Liver (tissue), 2 donors: Measurements from ENCODE around the gene ACTR2.

ENCODE experiments used
- CTCF ChIP-seq: fragments of 150-350 bp; IDR thresholded peaks from 2 replicates; pipeline ENCODE4 v1.5.1; 2017; ENCODE audit warnings: improper control_type of control experiment, low read depth, low read length; ENCODE audit not compliant: missing input control
- TF ChIP-seq, protein P1 (sequence below): IDR thresholded peaks from 2 replicates; pipeline ENCODE4 v1.6.1; 2016; ENCODE audit warnings: antibody characterized with exemption
- donor health status: healthy.

GRCh38 chr2:65213035-65213434 lies 14.6 kb upstream of the ACTR2 start:
- TF ChIP-seq, protein P1, sequence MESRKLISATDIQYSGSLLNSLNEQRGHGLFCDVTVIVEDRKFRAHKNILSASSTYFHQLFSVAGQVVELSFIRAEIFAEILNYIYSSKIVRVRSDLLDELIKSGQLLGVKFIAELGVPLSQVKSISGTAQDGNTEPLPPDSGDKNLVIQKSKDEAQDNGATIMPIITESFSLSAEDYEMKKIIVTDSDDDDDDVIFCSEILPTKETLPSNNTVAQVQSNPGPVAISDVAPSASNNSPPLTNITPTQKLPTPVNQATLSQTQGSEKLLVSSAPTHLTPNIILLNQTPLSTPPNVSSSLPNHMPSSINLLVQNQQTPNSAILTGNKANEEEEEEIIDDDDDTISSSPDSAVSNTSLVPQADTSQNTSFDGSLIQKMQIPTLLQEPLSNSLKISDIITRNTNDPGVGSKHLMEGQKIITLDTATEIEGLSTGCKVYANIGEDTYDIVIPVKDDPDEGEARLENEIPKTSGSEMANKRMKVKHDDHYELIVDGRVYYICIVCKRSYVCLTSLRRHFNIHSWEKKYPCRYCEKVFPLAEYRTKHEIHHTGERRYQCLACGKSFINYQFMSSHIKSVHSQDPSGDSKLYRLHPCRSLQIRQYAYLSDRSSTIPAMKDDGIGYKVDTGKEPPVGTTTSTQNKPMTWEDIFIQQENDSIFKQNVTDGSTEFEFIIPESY: no peak
- TF ChIP-seq CTCF: no peak
